Ishikawa (cell line): ENCODE results near the gene TBC1D9.

Source experiments
- CEBPB ChIP-seq: IDR thresholded peaks from 2 replicates; pipeline ENCODE4 v1.6.1; 2012
- CREB1 ChIP-seq: IDR thresholded peaks from 2 replicates; pipeline ENCODE4 v1.6.1; 2012; ENCODE audit warnings: low read depth
- EGR1 ChIP-seq: IDR thresholded peaks from 2 replicates; pipeline ENCODE4 v1.6.1; 2012
- EP300 ChIP-seq: IDR thresholded peaks from 2 replicates; pipeline ENCODE4 v1.6.1; 2012; ENCODE audit warnings: borderline replicate concordance
- FOXM1 ChIP-seq: IDR thresholded peaks from 2 replicates; pipeline ENCODE4 v1.6.1; 2012; ENCODE audit warnings: low read depth, borderline replicate concordance
- MAX ChIP-seq: IDR thresholded peaks from 2 replicates; pipeline ENCODE4 v1.6.1; 2012
- NFIC ChIP-seq: IDR thresholded peaks from 2 replicates; pipeline ENCODE4 v1.6.1; 2012
- RAD21 ChIP-seq: IDR thresholded peaks from 2 replicates; pipeline ENCODE4 v1.6.1; 2012; ENCODE audit warnings: low read depth
- TAF1 ChIP-seq: IDR thresholded peaks from 2 replicates; pipeline ENCODE4 v1.6.1; 2012; ENCODE audit warnings: low read depth, mild to moderate bottlenecking
- TCF12 ChIP-seq: IDR thresholded peaks from 2 replicates; pipeline ENCODE4 v1.6.1; 2012; ENCODE audit warnings: low read depth
- TEAD4 ChIP-seq: IDR thresholded peaks from 2 replicates; pipeline ENCODE4 v1.6.1; 2012
- USF1 ChIP-seq: IDR thresholded peaks from 2 replicates; pipeline ENCODE4 v1.6.1; 2012
- YY1 ChIP-seq: IDR thresholded peaks from 2 replicates; pipeline ENCODE4 v1.6.1; 2012; ENCODE audit warnings: low read depth
- ZBTB7A ChIP-seq: IDR thresholded peaks from 2 replicates; pipeline ENCODE4 v1.6.1; 2012; ENCODE audit warnings: low read depth
- TF ChIP-seq, protein P1 (sequence below): IDR thresholded peaks from 2 replicates; pipeline ENCODE4 v1.6.1; 2012; ENCODE audit warnings: low read depth, mild to moderate bottlenecking

The TBC1D9 gene

DNA sequence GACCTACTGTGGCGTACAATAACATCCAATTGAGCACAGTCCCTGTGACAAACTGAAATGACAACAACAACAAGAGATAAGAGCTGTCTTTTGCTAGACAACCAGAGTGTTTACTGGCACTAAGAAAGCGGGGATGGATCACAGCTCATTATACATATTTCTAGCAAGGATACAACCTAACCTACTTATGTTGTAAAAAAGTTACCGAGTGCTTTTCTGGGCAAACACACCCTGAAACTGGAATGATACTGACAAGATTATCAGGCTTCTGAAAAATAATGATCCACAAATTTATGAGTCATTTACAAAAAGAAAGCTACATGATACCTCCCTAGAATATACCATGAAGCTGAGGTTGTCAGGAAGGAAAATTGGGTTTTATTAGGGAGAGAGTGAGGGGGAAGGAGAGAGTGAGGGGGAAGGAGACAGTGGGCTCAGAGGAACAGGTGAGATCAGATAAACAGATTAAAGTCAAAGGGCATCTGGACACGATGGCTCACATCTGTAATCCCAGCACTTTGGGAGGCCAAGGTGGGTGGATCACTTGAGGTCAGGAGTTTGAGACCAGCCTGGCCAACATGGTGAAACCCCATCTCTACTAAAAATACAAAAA, 20.3 kb downstream of the TBC1D9 start:
- TF ChIP-seq RAD21 (no peak), NFIC (no peak), USF1 (no peak), TCF12 (no peak), EGR1 (no peak), ZBTB7A (no peak), CEBPB (no peak), EP300 (no peak), TEAD4 (no peak)

DNA sequence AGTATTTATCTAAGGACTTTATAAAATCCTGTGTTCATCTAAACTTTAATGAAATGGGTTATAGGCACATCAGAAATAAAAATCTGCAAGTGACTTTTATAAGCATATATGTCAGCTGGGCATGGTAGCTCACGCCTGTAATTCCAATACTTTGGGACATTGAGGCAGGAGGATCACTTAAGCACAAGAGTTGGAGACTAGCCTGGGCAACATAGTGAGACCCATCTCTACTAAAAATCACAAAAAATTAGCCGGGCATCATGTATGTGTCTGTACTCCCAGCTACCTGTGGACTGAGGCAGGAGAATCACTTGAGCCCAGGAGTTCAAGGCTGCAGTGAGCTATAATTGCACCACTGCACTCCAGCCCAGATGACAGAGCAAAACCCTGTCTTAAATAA, 20.9 kb downstream of the TBC1D9 start:
- TF ChIP-seq CEBPB (no peak), TCF12 (no peak), TEAD4 (no peak), ZBTB7A (no peak), YY1 (no peak), TAF1 (no peak), EGR1 (no peak), EP300 (no peak), RAD21 (no peak), CREB1 (no peak), MAX (no peak), FOXM1 (no peak), USF1 (no peak)
- TF ChIP-seq, protein P1, sequence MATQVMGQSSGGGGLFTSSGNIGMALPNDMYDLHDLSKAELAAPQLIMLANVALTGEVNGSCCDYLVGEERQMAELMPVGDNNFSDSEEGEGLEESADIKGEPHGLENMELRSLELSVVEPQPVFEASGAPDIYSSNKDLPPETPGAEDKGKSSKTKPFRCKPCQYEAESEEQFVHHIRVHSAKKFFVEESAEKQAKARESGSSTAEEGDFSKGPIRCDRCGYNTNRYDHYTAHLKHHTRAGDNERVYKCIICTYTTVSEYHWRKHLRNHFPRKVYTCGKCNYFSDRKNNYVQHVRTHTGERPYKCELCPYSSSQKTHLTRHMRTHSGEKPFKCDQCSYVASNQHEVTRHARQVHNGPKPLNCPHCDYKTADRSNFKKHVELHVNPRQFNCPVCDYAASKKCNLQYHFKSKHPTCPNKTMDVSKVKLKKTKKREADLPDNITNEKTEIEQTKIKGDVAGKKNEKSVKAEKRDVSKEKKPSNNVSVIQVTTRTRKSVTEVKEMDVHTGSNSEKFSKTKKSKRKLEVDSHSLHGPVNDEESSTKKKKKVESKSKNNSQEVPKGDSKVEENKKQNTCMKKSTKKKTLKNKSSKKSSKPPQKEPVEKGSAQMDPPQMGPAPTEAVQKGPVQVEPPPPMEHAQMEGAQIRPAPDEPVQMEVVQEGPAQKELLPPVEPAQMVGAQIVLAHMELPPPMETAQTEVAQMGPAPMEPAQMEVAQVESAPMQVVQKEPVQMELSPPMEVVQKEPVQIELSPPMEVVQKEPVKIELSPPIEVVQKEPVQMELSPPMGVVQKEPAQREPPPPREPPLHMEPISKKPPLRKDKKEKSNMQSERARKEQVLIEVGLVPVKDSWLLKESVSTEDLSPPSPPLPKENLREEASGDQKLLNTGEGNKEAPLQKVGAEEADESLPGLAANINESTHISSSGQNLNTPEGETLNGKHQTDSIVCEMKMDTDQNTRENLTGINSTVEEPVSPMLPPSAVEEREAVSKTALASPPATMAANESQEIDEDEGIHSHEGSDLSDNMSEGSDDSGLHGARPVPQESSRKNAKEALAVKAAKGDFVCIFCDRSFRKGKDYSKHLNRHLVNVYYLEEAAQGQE: no peak

DNA sequence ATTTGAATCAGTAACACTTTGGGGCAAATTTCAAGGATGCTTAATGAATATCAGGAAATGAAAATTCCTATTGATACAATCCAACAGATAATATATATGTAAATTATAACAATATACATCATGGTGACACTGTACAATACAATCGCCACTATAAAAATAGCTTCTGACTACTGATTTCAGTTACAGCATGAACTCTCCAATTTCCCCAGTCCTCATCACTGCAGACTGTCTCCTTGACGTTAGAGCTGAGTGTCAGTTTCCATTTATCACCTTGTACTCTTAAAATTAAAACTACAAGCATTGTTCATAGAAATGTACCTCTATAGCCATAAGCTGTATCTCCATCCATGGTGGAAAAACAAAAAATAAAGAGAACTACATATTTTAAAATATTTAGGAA, 23.4 kb downstream of the TBC1D9 start:
- TF ChIP-seq TEAD4: no peak
- TF ChIP-seq TAF1: no peak
- TF ChIP-seq FOXM1: no peak
- TF ChIP-seq YY1: no peak
- TF ChIP-seq NFIC: no peak
- no peak for TF ChIP-seq EGR1
- no peak for TF ChIP-seq RAD21
- TF ChIP-seq, protein P1: no peak

DNA sequence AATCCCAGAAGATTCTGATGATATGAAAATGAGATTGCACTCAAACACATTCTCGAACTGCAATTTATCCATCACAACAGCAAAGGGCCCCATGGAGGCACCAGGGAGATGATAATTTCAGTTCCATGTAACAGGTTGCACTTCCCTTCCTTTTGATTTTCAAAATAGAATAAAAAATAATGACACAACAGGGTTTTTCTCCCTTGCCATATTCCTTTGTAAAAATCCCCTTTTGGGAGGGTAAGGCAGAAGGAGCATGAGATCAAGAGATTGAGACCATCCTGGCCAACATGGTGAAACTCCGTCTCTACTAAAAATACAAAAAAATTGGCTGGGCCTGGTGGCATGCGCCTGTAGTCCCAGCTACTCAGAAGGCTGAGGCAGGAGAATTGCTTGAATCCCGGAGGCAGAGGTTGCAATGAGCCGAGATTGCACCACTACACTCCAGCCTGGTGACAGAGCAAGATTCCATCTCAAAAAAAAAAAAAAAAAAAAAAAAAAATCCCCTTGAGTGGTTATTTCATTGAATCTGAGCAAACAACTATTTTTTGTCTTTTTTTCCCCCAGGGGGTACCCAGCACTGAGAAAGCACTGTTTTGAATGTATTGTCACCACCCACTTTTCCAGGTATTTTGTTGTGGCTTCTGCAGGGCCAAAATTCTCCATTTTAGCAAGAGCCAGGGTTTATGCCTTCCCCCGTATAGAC, 26.7 kb downstream of the TBC1D9 start:
- TF ChIP-seq CREB1 (no peak), EP300 (no peak), ZBTB7A (no peak), TEAD4 (no peak), YY1 (no peak), RAD21 (no peak), EGR1 (no peak), FOXM1 (no peak), USF1 (no peak), MAX (no peak), TAF1 (no peak)
- TF ChIP-seq, protein P1: no peak
